HepG2 (cell line): ENCODE measurements around the gene NDST1. TPM values are rescaled to one million over a fixed set of nuclear protein-coding genes. Genes with fewer than 3 reads are reported as not detected.

Source experiments
- ATAC-seq: fragments of 200-7000 bp; cut with Tn5 transposase; 3 replicates; pipeline ENCODE4 v1.9.1; 2020; ENCODE audit warnings: mild to moderate bottlenecking, moderate library complexity
- BruUV-seq: library from RNA; stranded (reverse); fragments of 400-500 nt; replicated peaks from 2 replicates; lab custom pipeline; 2021; lab: Mats Ljungman, UMichigan
- CTCF ChIA-PET: fragments of 300-600 bp; formaldehyde crosslinking; extraction: SDS; loops from one replicate; lab custom pipeline; 2021; ENCODE audit warnings: low total read pairs, inconsistent platforms, low intra/inter-chr PET ratio; lab: Yijun Ruan, JAX
- POLR2A ChIA-PET: fragments of 350-600 bp; sonication (Branson Sonifier 250); formaldehyde crosslinking; loops from one replicate; lab custom pipeline; 2020; ENCODE audit warnings: antibody characterized with exemption, inconsistent platforms; lab: Yijun Ruan, JAX
- DNase-seq: peaks from one replicate; pipeline ENCODE4 v3.0.0-alpha.2; 2015; ENCODE audit warnings: low spot score
- FAIRE-seq: peaks from 3 replicates; lab custom pipeline; 2011; peaks lifted over from hg19 to GRCh38; lab: Jason Lieb, UNC
- H2AFZ ChIP-seq: one replicate; pipeline ENCODE4 v1.6.1; 2011; ENCODE audit warnings: low read length, inconsistent platforms
- H3K27ac ChIP-seq: fragments of 300-600 bp; 3 replicates; pipeline ENCODE4 v1.8.0; 2011; ENCODE audit warnings: mixed run types, mild to moderate bottlenecking, mixed read lengths, low read length, inconsistent platforms; ENCODE audit not compliant: insufficient read depth; ENCODE audit errors: extremely low read length
- H3K27me3 ChIP-seq, 2 experiments: fragments of 200-600 bp in 1 of 2; 2 replicates in 1 of 2; 3 replicates in 1 of 2; pipeline versions ENCODE4 v1.6.0 to v1.8.0; 2011; ENCODE audit warnings: low read length in 2 of 2, mild to moderate bottlenecking in 2 of 2, moderate library complexity in 2 of 2, inconsistent platforms in 1 of 2; ENCODE audit not compliant: insufficient read depth in 2 of 2, control insufficient read depth in 1 of 2
- H3K36me3 ChIP-seq, 2 experiments: fragments of 200-600 bp in 1 of 2; replicated peaks in 1 of 2; 2 replicates in 1 of 2; 3 replicates in 1 of 2; pipeline versions ENCODE4 v1.5.1 to v1.8.0; 2011; ENCODE audit warnings: low read length in 2 of 2, inconsistent platforms in 1 of 2; ENCODE audit not compliant: insufficient read depth in 2 of 2, control insufficient read depth in 1 of 2
- H3K4me1 ChIP-seq: 2 replicates; pipeline ENCODE4 v1.5.1; 2012; ENCODE audit warnings: low read length, inconsistent platforms; ENCODE audit not compliant: insufficient read depth
- H3K4me2 ChIP-seq: 2 replicates; pipeline ENCODE4 v1.6.0; 2011; ENCODE audit warnings: low read depth, low read length, inconsistent platforms
- H3K4me3 ChIP-seq, 3 experiments: fragments of 200-600 bp in 1 of 3; sonication (generic), shearing (Covaris generic) in 1 of 3; replicated peaks in 1 of 3; 2 replicates each; pipeline ENCODE4 v1.5.1; 2011 to 2016; ENCODE audit warnings: low read length in 3 of 3, inconsistent platforms in 2 of 3, low read depth in 2 of 3, mild to moderate bottlenecking in 2 of 3, control low read depth in 1 of 3, mixed read lengths in 1 of 3; ENCODE audit not compliant: insufficient read depth in 1 of 3
- H3K79me2 ChIP-seq: one replicate; pipeline ENCODE4 v1.6.1; 2011; ENCODE audit warnings: low read length, inconsistent platforms; ENCODE audit not compliant: insufficient read depth
- H3K9ac ChIP-seq: 2 replicates; pipeline ENCODE4 v1.6.0; 2011; ENCODE audit warnings: mild to moderate bottlenecking, low read depth, low read length, inconsistent platforms; ENCODE audit not compliant: insufficient read depth
- H3K9me3 ChIP-seq: 2 replicates; pipeline ENCODE4 v1.5.1; 2012; ENCODE audit warnings: mild to moderate bottlenecking, low read length
- H4K20me1 ChIP-seq: 2 replicates; pipeline ENCODE4 v1.6.0; 2011; ENCODE audit warnings: inconsistent platforms, mild to moderate bottlenecking, low read length, moderate library complexity; ENCODE audit not compliant: insufficient read depth
- FOXA3 ChIP-seq: IDR thresholded peaks from 2 replicates; pipeline ENCODE4 v1.6.1; 2016; ENCODE audit warnings: missing genetic modification reagents, missing compliant biosample characterization
- HIC2 ChIP-seq: sonication (generic); formaldehyde crosslinking; IDR thresholded peaks from 2 replicates; pipeline ENCODE4 v1.9.0; 2022; ENCODE audit warnings: low read depth, missing genetic modification reagents
- IRF2 ChIP-seq: IDR thresholded peaks from 2 replicates; pipeline ENCODE4 v1.6.1; 2018; ENCODE audit warnings: missing genetic modification reagents, missing compliant biosample characterization
- KAT2B ChIP-seq: fragments of 150-350 bp; IDR thresholded peaks from 2 replicates; pipeline ENCODE4 v1.6.1; 2014; ENCODE audit warnings: low read depth, low read length, borderline replicate concordance
- MAX ChIP-seq: IDR thresholded peaks from 2 replicates; pipeline ENCODE4 v1.6.1; 2012; ENCODE audit warnings: inconsistent platforms
- TRAFD1 ChIP-seq: sonication (generic); formaldehyde crosslinking; IDR thresholded peaks from 2 replicates; pipeline ENCODE4 v1.5.1; 2020; ENCODE audit warnings: missing genetic modification reagents, mild to moderate bottlenecking, borderline replicate concordance
- ZBTB34 ChIP-seq: sonication (generic); formaldehyde crosslinking; IDR thresholded peaks from 2 replicates; pipeline ENCODE4 v1.8.0; 2022; ENCODE audit warnings: mild to moderate bottlenecking, missing genetic modification reagents
- ZC3H4 ChIP-seq: sonication (generic); formaldehyde crosslinking; IDR thresholded peaks from 2 replicates; pipeline ENCODE4 v1.4.0; 2020; ENCODE audit warnings: missing genetic modification reagents, borderline replicate concordance
- ZEB1 ChIP-seq: IDR thresholded peaks from 2 replicates; pipeline ENCODE4 v1.6.1; 2012; ENCODE audit warnings: mild to moderate bottlenecking, low read depth, inconsistent platforms; ENCODE audit not compliant: insufficient replicate concordance
- ZKSCAN1 ChIP-seq: fragments of 150-350 bp; IDR thresholded peaks from 2 replicates; pipeline ENCODE4 v1.6.1; 2014; ENCODE audit warnings: low read length
- ZNF605 ChIP-seq: sonication (generic); formaldehyde crosslinking; IDR thresholded peaks from 2 replicates; pipeline ENCODE4 v1.8.0; 2022; ENCODE audit warnings: mild to moderate bottlenecking, missing genetic modification reagents
- ZNF777 ChIP-seq: sonication (generic); formaldehyde crosslinking; IDR thresholded peaks from 2 replicates; pipeline ENCODE4 v1.4.0; 2020; ENCODE audit warnings: missing genetic modification reagents
- ZNF781 ChIP-seq: sonication (generic); formaldehyde crosslinking; IDR thresholded peaks from 2 replicates; pipeline ENCODE4 v1.5.1; 2020; ENCODE audit warnings: borderline replicate concordance, mild to moderate bottlenecking, missing genetic modification reagents; ENCODE audit errors: not compliant biosample characterization
- WGBS: methylation state at CpG from one replicate; pipeline ENCODE4 v1.1.6; 2017; ENCODE audit warnings: low lambda C conversion rate; 5-methylcytosine and 5-hydroxymethylcytosine counted together
- in situ Hi-C: cut with HindIII; loops from 2 replicates; pipeline ENCODE4 v1.10.0; 2017; ENCODE audit warnings: low pct_unique_long_range_greater_than_20kb; ENCODE audit not compliant: extremely low pct_ligation_motif_present
- intact Hi-C: fragments of 100-400 bp; cut with micrococcal nuclease; formaldehyde crosslinking; loops from one replicate; pipeline ENCODE4 v1.10.0; 2022; ENCODE audit not compliant: unreplicated experiment
- polyA plus RNA-seq, 8 experiments: library from polyadenylated mRNA; depleted of rRNA in 3 of 8; stranded (reverse) in 7 of 8; unstranded in 1 of 8; fragments of >200 nt; fragmentation: Illumina TruSeq in 4 of 8; extraction: Trizol in 4 of 8; gene quantifications; 2 replicates each; pipeline versions ENCODE4 v1.2.1 to v1.2.3, GENCODE V29; 2011 to 2016; ENCODE audit warnings: low read depth in 4 of 8, missing spikeins in 1 of 8, mixed read lengths in 1 of 8; ENCODE audit not compliant: insufficient read depth in 1 of 8
- total RNA-seq, 5 experiments: library from RNA; depleted of rRNA; stranded (reverse); fragments of >200 nt; fragmentation: Illumina TruSeq; extraction: Trizol; gene quantifications; 2 replicates each; pipeline ENCODE4 v1.2.3, GENCODE V29; 2016; ENCODE audit warnings: low read depth in 1 of 5

NDST1 gene
- total and polyA plus RNA-seq, 2 of the 13 experiments (the other 11 are each of a cell fraction or from before 2014, with no cell fraction given) = 23.8 to 26.2 TPM

- no peak for TF ChIP-seq ZBTB34
- no peak for TF ChIP-seq FOXA3 (CRISPR knock-in tag)
- 0 out of 2 replicates have a peak, but pooled peaks have one; percentile 20 for TF ChIP-seq IRF2 (CRISPR knock-in tag)
- TF ChIP-seq MAX = peak; percentile 72
- TF ChIP-seq ZC3H4 = no peak
- no peak for TF ChIP-seq ZEB1
Measured at GRCh38 chr5:150514708-150515211, 6.8 kb downstream of the NDST1 start (continued).

GRCh38 chr5:150515446-150515845 is 7.5 kb downstream of the NDST1 start:
- TF ChIP-seq ZNF781 (CRISPR knock-in tag) = no peak
- no peak for TF ChIP-seq KAT2B
- TF ChIP-seq TRAFD1 (CRISPR knock-in tag) = no peak
- TF ChIP-seq HIC2 (CRISPR knock-in tag) = 0 out of 2 replicates have a peak, but pooled peaks have one; percentile 23
- TF ChIP-seq ZNF605 (CRISPR knock-in tag) = no peak
- TF ChIP-seq ZNF777 (CRISPR knock-in tag) = no peak
- TF ChIP-seq ZKSCAN1 = no peak
- TF ChIP-seq, all 625 proteins: peak for 1
- H3K4me2 ChIP-seq = no peak overlapping the region; the same call in 1 of the 2 replicates
- intact Hi-C loops = no loop called here
- peak overlapping the region; percentile 48 for H3K27ac ChIP-seq
- peaks cover 30% of the 10 kb centered on the region for H4K20me1 ChIP-seq
- CTCF ChIA-PET = no interaction called here
- peaks cover 98% of the 10 kb centered on the region for H3K4me1 ChIP-seq
- in situ Hi-C loops = no loop called here
- H3K9me3 ChIP-seq = no peaks in the 10 kb centered on the region
- H3K79me2 ChIP-seq = peaks cover 85% of the 10 kb centered on the region
- no TSS peak for BruUV-seq
- H2AFZ ChIP-seq = no peak overlapping the region
- POLR2A ChIA-PET = interaction anchor here (0.8 to 1.6 kb wide), 3 partner anchors 27 to 65 kb away, joined by 3 to 8 read pairs (median 3); no protein-coding TSS in a partner anchor
- ATAC-seq (no peak), FAIRE-seq (no peak), DNase-seq (no peak)
- H3K4me3 ChIP-seq = no peak overlapping the region; a peak in 1 of 6 replicates
- 74% methylated on average over 4 of the region's 6 CpGs for WGBS
- no peaks in the 10 kb centered on the region for H3K27me3 ChIP-seq
- peaks cover 0 to 12% of the 10 kb centered on the region in 2 experiments; a peak in 2 of 5 replicates for H3K36me3 ChIP-seq
- H3K9ac ChIP-seq = no peak overlapping the region
